ENCODE data around the gene REV1. TPM values are rescaled to one million over a fixed set of nuclear protein-coding genes. Genes with fewer than 3 reads are reported as not detected.

REV1 gene
- total and polyA plus RNA-seq, 2 of the 13 experiments (the other 11 are each of a cell fraction or from before 2014, with no cell fraction given), result 49.1 to 71.8 TPM

- FAIRE-seq (no peak), DNase-seq (ENCODE audit: low spot score) (no peak), ATAC-seq (no peak)
- ChIA-PET CTCF (ENCODE audit: low intra/inter-chr PET ratio, low total read pairs) (no interaction called here), POLR2A (no interaction called here)
- in situ Hi-C loops (cut with HindIII; ENCODE audit: extremely low pct_ligation_motif_present, low pct_unique_long_range_greater_than_20kb) (no loop called here), intact Hi-C loops (cut with micrococcal nuclease; ENCODE audit: unreplicated experiment) (no loop called here)
- no peaks in the 10 kb centered on the region for H3K27me3 ChIP-seq (ENCODE audit: control insufficient read depth in 1 of 2, insufficient read depth in 2 of 2, low read length in 2 of 2)
- H2AFZ ChIP-seq (ENCODE audit: low read length), result no peak overlapping the region
- no peak overlapping the region for H3K27ac ChIP-seq (ENCODE audit: extremely low read length, insufficient read depth, low read length)
- H3K4me2 ChIP-seq (ENCODE audit: low read depth, low read length), result no peak overlapping the region
- TF ChIP-seq, protein P1, sequence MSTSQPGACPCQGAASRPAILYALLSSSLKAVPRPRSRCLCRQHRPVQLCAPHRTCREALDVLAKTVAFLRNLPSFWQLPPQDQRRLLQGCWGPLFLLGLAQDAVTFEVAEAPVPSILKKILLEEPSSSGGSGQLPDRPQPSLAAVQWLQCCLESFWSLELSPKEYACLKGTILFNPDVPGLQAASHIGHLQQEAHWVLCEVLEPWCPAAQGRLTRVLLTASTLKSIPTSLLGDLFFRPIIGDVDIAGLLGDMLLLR (CRISPR knock-in tag; IDR thresholded peaks at IDR 0.05), result no peak
- TF ChIP-seq, protein P2, sequence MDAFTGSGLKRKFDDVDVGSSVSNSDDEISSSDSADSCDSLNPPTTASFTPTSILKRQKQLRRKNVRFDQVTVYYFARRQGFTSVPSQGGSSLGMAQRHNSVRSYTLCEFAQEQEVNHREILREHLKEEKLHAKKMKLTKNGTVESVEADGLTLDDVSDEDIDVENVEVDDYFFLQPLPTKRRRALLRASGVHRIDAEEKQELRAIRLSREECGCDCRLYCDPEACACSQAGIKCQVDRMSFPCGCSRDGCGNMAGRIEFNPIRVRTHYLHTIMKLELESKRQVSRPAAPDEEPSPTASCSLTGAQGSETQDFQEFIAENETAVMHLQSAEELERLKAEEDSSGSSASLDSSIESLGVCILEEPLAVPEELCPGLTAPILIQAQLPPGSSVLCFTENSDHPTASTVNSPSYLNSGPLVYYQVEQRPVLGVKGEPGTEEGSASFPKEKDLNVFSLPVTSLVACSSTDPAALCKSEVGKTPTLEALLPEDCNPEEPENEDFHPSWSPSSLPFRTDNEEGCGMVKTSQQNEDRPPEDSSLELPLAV (CRISPR knock-in tag; conservative IDR thresholded peaks at IDR 0.05; ENCODE audit: low read depth), result no peak
- TF ChIP-seq, protein P3, sequence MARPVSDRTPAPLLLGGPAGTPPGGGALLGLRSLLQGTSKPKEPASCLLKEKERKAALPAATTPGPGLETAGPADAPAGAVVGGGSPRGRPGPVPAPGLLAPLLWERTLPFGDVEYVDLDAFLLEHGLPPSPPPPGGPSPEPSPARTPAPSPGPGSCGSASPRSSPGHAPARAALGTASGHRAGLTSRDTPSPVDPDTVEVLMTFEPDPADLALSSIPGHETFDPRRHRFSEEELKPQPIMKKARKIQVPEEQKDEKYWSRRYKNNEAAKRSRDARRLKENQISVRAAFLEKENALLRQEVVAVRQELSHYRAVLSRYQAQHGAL (CRISPR knock-in tag; IDR thresholded peaks at IDR 0.05; ENCODE audit: not compliant biosample characterization), result no peak
- TF ChIP-seq ZNF260 (CRISPR knock-in tag; IDR thresholded peaks at IDR 0.05; ENCODE audit: borderline replicate concordance, low read depth) (no peak), AKAP8 (CRISPR knock-in tag; IDR thresholded peaks at IDR 0.05) (no peak), MTA3 (CRISPR knock-in tag; IDR thresholded peaks at IDR 0.05) (no peak), SETDB1 (CRISPR knock-in tag; IDR thresholded peaks at IDR 0.05; ENCODE audit: borderline replicate concordance) (no peak)
- no peak overlapping the region for H3K9ac ChIP-seq (ENCODE audit: insufficient read depth, low read depth, low read length)
- no TSS peak for BruUV-seq (replicated peaks)
- no peaks in the 10 kb centered on the region for H4K20me1 ChIP-seq (ENCODE audit: insufficient read depth, low read length)
- no peaks in the 10 kb centered on the region for H3K79me2 ChIP-seq (ENCODE audit: insufficient read depth, low read length)
- WGBS (ENCODE audit: low lambda C conversion rate), result 96% methylated on average over 2 of the region's 2 CpGs
- H3K9me3 ChIP-seq (ENCODE audit: low read length), result no peaks in the 10 kb centered on the region
- H3K4me3 ChIP-seq (replicated peaks in 1 of 3; ENCODE audit: insufficient read depth in 1 of 3, low read depth in 2 of 3, low read length in 3 of 3), result no peak overlapping the region
- peaks cover 33 to 83% of the 10 kb centered on the region in 2 experiments for H3K36me3 ChIP-seq (replicated peaks in 1 of 2; ENCODE audit: control insufficient read depth in 1 of 2, insufficient read depth in 2 of 2, low read length in 2 of 2)
- no peaks in the 10 kb centered on the region for H3K4me1 ChIP-seq (ENCODE audit: insufficient read depth, low read length)
These were observed 64.8 kb downstream of the REV1 start for GRCh38 chr2:99425022-99425421.
